Mucosa of descending colon (tissue), 3 donors: ENCODE results near the gene CELF2. TPM values are rescaled to one million over a fixed set of nuclear protein-coding genes. Genes with fewer than 3 reads are reported as not detected.

Experiments used
- ATAC-seq: fragments of 200-7000 bp; cut with Tn5 transposase; one replicate; pipeline ENCODE4 v1.9.1; 2020; ENCODE audit warnings: mild to moderate bottlenecking, moderate library complexity
- DNase-seq, 3 donors: peaks; one replicate each; pipeline ENCODE4 v3.0.0-alpha.2; 2020
- H3K36me3 ChIP-seq: fragments of 200-600 bp; one replicate; pipeline ENCODE4 v1.8.0; 2021; ENCODE audit warnings: low read depth, mild to moderate bottlenecking
- H3K4me1 ChIP-seq: fragments of 200-600 bp; one replicate; pipeline ENCODE4 v1.8.0; 2021; ENCODE audit warnings: low read depth, mild to moderate bottlenecking
- H3K4me3 ChIP-seq: fragments of 200-600 bp; one replicate; pipeline ENCODE4 v1.8.0; 2021; ENCODE audit warnings: mild to moderate bottlenecking
- H3K9me3 ChIP-seq: fragments of 200-600 bp; one replicate; pipeline ENCODE4 v1.8.0; 2021; ENCODE audit warnings: mild to moderate bottlenecking
- intact Hi-C, 2 donors: fragments of 100-400 bp; cut with DNase I in 1 of 2; cut with micrococcal nuclease in 1 of 2; formaldehyde crosslinking; loops; one replicate each; pipeline versions ENCODE4 v1.11.0 to v1.11.1; 2022; cut with DNase I, micrococcal nuclease
- total RNA-seq, 3 donors: library from RNA; stranded (reverse); fragmentation: NEBNext Ultra II Directional in 2 of 3; extraction: Animal tissue kit (Norgen Biotek cat#: 25700) in 2 of 3; gene quantifications; one replicate each; pipeline versions ENCODE4 v1.2.1 to v1.2.4, GENCODE V29; 2021 to 2023
- TF ChIP-seq, protein P1 (sequence below): fragments of 200-600 bp; IDR thresholded peaks from one replicate; pipeline ENCODE4 v1.8.0; 2022; ENCODE audit warnings: antibody characterized with exemption, mild to moderate bottlenecking
- donor health status: DM: no; HTN: no; CAD: no; lungs with moderate emphysema.
- donor health status: DM: no; HTN: no; CAD: no.
- donor health status: DM: no; HTN: yes; CAD: no.

CELF2 gene
- total RNA-seq, 3 donors from 2014 or later, result 31.4 to 56.5 (median 36.1) TPM

DNA sequence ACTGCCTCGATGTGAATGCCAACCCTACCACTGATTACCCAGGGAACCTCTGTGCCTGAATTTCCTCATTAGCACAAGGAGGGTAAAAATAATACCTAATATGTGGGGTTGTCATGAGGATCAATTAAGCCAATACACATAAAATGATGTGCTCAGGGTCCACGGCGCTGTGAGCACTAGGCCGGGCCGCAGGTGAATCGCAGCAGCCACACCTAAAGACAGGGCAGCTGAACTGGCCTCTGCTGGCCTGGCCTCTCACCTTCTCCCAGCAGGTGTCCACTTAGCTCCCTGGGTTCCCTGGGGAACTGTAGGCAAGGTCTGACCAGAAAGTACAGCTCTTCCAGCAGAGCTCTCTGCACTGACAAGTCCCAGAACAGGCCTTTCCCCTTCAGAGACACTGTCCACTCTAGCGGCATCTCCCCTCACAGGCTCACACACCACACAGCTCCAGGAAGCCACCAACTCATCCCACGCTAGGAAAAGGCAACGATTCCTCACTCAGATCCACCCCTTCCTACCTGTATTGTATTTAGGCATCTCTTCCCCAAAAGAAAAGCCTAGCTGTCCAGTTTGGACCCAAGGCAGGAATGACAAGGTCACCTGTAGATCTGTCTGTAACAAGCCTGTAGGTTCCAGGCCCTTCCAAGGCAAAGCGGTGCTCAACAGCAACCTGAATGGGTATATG is 320.6 kb downstream of the CELF2 start:
- DNase-seq (no peak), ATAC-seq (peak; percentile 7)
- TF ChIP-seq, protein P1, sequence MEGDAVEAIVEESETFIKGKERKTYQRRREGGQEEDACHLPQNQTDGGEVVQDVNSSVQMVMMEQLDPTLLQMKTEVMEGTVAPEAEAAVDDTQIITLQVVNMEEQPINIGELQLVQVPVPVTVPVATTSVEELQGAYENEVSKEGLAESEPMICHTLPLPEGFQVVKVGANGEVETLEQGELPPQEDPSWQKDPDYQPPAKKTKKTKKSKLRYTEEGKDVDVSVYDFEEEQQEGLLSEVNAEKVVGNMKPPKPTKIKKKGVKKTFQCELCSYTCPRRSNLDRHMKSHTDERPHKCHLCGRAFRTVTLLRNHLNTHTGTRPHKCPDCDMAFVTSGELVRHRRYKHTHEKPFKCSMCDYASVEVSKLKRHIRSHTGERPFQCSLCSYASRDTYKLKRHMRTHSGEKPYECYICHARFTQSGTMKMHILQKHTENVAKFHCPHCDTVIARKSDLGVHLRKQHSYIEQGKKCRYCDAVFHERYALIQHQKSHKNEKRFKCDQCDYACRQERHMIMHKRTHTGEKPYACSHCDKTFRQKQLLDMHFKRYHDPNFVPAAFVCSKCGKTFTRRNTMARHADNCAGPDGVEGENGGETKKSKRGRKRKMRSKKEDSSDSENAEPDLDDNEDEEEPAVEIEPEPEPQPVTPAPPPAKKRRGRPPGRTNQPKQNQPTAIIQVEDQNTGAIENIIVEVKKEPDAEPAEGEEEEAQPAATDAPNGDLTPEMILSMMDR, result no peak
- no peaks in the 10 kb centered on the region for H3K4me1 ChIP-seq
- no peaks in the 10 kb centered on the region for H3K36me3 ChIP-seq
- no peaks in the 10 kb centered on the region for H3K9me3 ChIP-seq
- H3K4me3 ChIP-seq, result no peak overlapping the region
- intact Hi-C loops, result no loop called here

DNA sequence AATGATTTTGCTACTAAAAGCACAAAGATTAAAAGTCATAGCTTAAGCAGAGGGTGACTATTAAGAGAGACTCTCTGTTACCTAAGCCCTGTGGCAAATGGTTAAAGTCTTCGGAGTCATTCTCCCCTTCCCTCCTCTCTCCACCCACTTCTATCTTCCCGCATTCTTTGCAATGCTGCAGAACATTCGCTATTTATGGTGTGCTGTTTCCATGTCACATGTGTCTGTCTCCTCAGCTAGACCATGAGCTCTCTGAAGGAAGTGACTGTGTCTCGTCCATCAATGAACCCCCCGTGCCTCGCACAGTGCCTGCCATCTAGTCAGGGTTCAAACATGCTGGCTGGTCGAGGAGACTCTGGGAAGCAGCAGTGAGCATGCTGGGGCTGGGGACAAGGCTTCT is 321.3 kb downstream of the CELF2 start:
- DNase-seq (no peak), ATAC-seq (no peak)
- TF ChIP-seq, protein P1, result no peak
- Histone ChIP-seq H3K9me3 (no peaks in the 10 kb centered on the region), H3K4me1 (no peaks in the 10 kb centered on the region), H3K4me3 (no peak overlapping the region), H3K36me3 (no peaks in the 10 kb centered on the region)
- intact Hi-C loops, result no loop called here

DNA sequence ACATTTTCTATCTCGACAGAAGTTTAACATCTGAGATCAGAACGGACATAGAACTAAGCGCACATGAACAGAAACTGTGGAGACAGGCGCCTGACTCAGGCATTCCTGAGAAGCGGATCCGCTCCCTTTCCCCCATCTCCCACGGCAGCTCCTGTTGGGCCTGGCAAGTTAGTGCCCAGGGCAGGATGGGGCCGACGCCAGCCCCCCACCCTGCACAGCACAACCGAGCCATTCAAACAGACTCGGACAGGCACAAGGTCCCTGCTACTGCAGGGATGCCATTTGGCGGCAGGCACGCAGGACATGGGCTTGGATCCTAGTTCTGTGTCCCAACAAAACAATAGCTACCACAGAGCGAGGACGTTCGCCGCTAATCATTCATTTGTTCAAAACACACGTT is 322.0 kb downstream of the CELF2 start:
- ATAC-seq (no peak), DNase-seq (no peak)
- H3K4me1 ChIP-seq, result no peaks in the 10 kb centered on the region
- intact Hi-C loops, result no loop called here
- H3K36me3 ChIP-seq, result no peaks in the 10 kb centered on the region
- no peak overlapping the region for H3K4me3 ChIP-seq
- TF ChIP-seq, protein P1, result no peak
- H3K9me3 ChIP-seq, result no peaks in the 10 kb centered on the region

DNA sequence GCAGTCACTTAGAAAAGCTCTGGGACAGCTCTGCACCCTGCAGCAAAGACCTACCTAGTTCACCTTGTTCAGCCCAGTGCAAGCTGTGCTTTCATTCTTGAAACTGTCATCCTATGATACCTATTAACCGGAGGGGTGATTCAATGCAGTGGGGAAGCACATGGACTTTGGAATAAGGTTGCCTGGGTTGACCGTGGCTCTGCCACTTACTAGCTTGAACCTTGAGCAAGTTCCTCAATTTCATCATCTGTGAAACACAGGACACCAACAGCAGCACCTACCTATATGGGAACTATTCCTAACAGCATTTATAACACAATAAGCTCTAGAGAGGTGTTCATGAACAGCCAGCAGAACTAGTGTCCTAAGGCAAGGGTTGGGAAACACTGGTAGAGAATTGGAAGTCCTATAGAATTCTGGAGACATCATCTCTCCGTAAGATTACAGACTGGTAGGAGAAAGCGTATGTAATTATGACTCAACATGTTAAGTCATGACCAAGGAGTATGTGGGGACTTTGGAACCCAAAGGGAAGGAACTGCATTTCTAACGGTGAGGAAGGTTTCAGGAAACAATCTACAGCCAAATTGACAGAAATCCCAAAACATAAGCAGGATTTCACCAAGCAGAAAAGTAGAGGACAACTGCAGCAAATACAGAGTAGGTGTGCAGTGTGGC is 323.8 kb downstream of the CELF2 start:
- peak; percentile 35 for ATAC-seq
- intact Hi-C loops, result no loop called here
- TF ChIP-seq, protein P1, result no peak

DNA sequence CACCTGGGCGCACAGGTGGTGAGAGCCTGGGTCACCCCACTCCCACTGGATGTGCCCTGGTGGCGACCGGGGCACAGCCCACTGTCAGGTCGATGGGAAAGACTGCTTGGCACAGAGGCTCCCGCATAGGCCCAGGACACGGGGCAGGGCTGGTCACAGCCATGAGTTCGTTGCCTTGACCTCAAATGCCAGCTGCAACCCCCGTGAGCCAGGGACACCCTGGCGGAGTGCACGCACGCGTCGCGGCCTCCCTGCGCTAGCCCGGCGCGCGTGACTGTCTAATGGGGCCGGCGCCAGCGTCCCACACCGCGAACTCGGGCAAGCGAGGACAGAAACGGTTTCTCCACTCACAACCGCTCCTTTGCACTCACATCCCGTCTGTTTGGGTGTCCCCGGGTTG is 326.4 kb downstream of the CELF2 start:
- Histone ChIP-seq H3K4me1 (no peaks in the 10 kb centered on the region), H3K9me3 (no peaks in the 10 kb centered on the region), H3K4me3 (no peak overlapping the region), H3K36me3 (no peaks in the 10 kb centered on the region)
- TF ChIP-seq, protein P1, result no peak
- DNase-seq, result no peak
- no peak for ATAC-seq
- intact Hi-C loops, result no loop called here

More for the DNA sequence above, 323.8 kb downstream of the CELF2 start:
- Histone ChIP-seq H3K4me3 (no peak overlapping the region), H3K4me1 (no peaks in the 10 kb centered on the region), H3K9me3 (no peaks in the 10 kb centered on the region), H3K36me3 (no peaks in the 10 kb centered on the region)
- DNase-seq, result no peak
